HCT116 (cell line): ENCODE measurements around the gene OLFML3. TPM values are rescaled to one million over a fixed set of nuclear protein-coding genes. Genes with fewer than 3 reads are reported as not detected.
A peak's percentile ranks its signal among the peaks of the same experiment; 100 is the strongest.

Experiments used
- ATAC-seq: fragments of 200-7000 bp; cut with Tn5 transposase; 2 replicates; pipeline ENCODE4 v1.9.1; 2020; ENCODE audit warnings: mild to moderate bottlenecking, moderate library complexity
- BruUV-seq: library from RNA; stranded (reverse); fragments of 400-500 nt; replicated peaks from 2 replicates; lab custom pipeline; 2021; lab: Mats Ljungman, UMichigan
- CTCF ChIA-PET: fragments of 300-600 bp; sonication (Branson Sonifier 250); formaldehyde crosslinking; loops from one replicate; lab custom pipeline; 2021; ENCODE audit warnings: antibody characterized with exemption; lab: Charles Lee
- POLR2A ChIA-PET: fragments of 300-600, 350-600 bp; sonication (Branson Sonifier 250); formaldehyde crosslinking; loops from one replicate; lab custom pipeline; 2021; ENCODE audit warnings: antibody characterized with exemption; lab: Charles Lee
- RAD21 ChIA-PET, 2 experiments: fragments of 300-600 bp; sonication (Branson Sonifier 250); formaldehyde crosslinking; loops; one replicate each; lab custom pipeline; 2023; ENCODE audit warnings: low total read pairs in 2 of 2; ENCODE audit not compliant: uncharacterized antibody in 2 of 2, unreplicated experiment in 2 of 2, low non-redundant PET in 1 of 2; lab: Charles Lee
- DNase-seq: peaks from one replicate; pipeline ENCODE4 v3.0.0-alpha.2; 2010; ENCODE audit warnings: low read depth, low spot score
- H2AFZ ChIP-seq: fragments of 200-600 bp; shearing (Covaris generic), sonication (generic); 2 replicates; pipeline ENCODE4 v1.6.1; 2017; ENCODE audit warnings: low read depth, mixed run types, mixed read lengths, antibody characterized with exemption, low read length; ENCODE audit not compliant: poor library complexity, severe bottlenecking
- H3K27ac ChIP-seq: 2 replicates; pipeline ENCODE4 v1.5.1; 2012; ENCODE audit warnings: low read depth, low read length
- H3K27me3 ChIP-seq: fragments of 200-600 bp; sonication (generic); 2 replicates; pipeline ENCODE4 v1.6.1; 2016; ENCODE audit warnings: mixed run types, low read length, mixed read lengths; ENCODE audit not compliant: insufficient read depth
- H3K36me3 ChIP-seq, 2 experiments: fragments of 200-500 bp in 1 of 2; fragments of 200-600 bp in 1 of 2; sonication (Bioruptor generic) in 1 of 2; sonication (generic) in 1 of 2; 2 replicates each; pipeline versions ENCODE4 v1.5.1 to v1.6.1; 2014 to 2016; ENCODE audit warnings: low read length in 2 of 2, inconsistent platforms in 1 of 2, mixed read lengths in 1 of 2, mixed run types in 1 of 2; ENCODE audit not compliant: insufficient read depth in 2 of 2, control insufficient read depth in 1 of 2
- H3K4me1 ChIP-seq, 2 experiments: fragments of 200-600 bp in 1 of 2; sonication (generic) in 1 of 2; 2 replicates each; pipeline versions ENCODE4 v1.5.1 to v1.6.1; 2012 to 2017; ENCODE audit warnings: low read length in 2 of 2, inconsistent platforms in 1 of 2, mild to moderate bottlenecking in 1 of 2, mixed read lengths in 1 of 2, mixed run types in 1 of 2, moderate library complexity in 1 of 2; ENCODE audit not compliant: insufficient read depth in 2 of 2, control insufficient read depth in 1 of 2
- H3K4me2 ChIP-seq: fragments of 200-600 bp; sonication (generic); 2 replicates; pipeline ENCODE4 v1.6.1; 2017; ENCODE audit warnings: mixed run types, low read length, mixed read lengths
- H3K4me3 ChIP-seq, 2 experiments: fragments of 200-600 bp in 1 of 2; sonication (generic) in 1 of 2; replicated peaks in 1 of 2; 2 replicates each; pipeline ENCODE4 v1.5.1; 2011 to 2016; ENCODE audit warnings: low read length in 2 of 2, control low read depth in 1 of 2, low read depth in 1 of 2, mild to moderate bottlenecking in 1 of 2, mixed read lengths in 1 of 2, mixed run types in 1 of 2
- H3K79me2 ChIP-seq: fragments of 200-600 bp; sonication (generic); 2 replicates; pipeline ENCODE4 v1.6.1; 2017; ENCODE audit warnings: mild to moderate bottlenecking, mixed run types, low read length, moderate library complexity, mixed read lengths; ENCODE audit not compliant: insufficient read depth
- H3K9ac ChIP-seq: fragments of 200-600 bp; sonication (generic); 2 replicates; pipeline ENCODE4 v1.6.1; 2016; ENCODE audit warnings: low read length, mixed read lengths
- H3K9me2 ChIP-seq: fragments of 200-600 bp; sonication (generic), shearing (Covaris generic); 2 replicates; pipeline ENCODE4 v1.6.1; 2017; ENCODE audit warnings: mixed run types, mild to moderate bottlenecking, moderate library complexity; ENCODE audit not compliant: insufficient read depth
- H3K9me3 ChIP-seq, 2 experiments: fragments of 200-500 bp in 1 of 2; fragments of 200-600 bp in 1 of 2; sonication (Bioruptor generic) in 1 of 2; sonication (generic) in 1 of 2; 2 replicates each; pipeline ENCODE4 v1.6.1; 2014 to 2017; ENCODE audit warnings: low read length in 2 of 2, mixed read lengths in 2 of 2, inconsistent platforms in 1 of 2, low read depth in 1 of 2, mild to moderate bottlenecking in 1 of 2, mixed run types in 1 of 2, moderate library complexity in 1 of 2; ENCODE audit not compliant: control insufficient read depth in 1 of 2, insufficient read depth in 1 of 2
- H4K20me1 ChIP-seq: fragments of 200-600 bp; sonication (generic), shearing (Covaris generic); 2 replicates; pipeline ENCODE4 v1.6.1; 2017; ENCODE audit warnings: mixed run types, mild to moderate bottlenecking, moderate library complexity; ENCODE audit not compliant: insufficient read depth
- CEBPB ChIP-seq: IDR thresholded peaks from 2 replicates; pipeline ENCODE4 v1.6.1; 2012; ENCODE audit warnings: low read depth
- EGR1 ChIP-seq: IDR thresholded peaks from 2 replicates; pipeline ENCODE4 v1.6.1; 2012; ENCODE audit warnings: low read depth
- ELF1 ChIP-seq: IDR thresholded peaks from 2 replicates; pipeline ENCODE4 v1.6.1; 2012; ENCODE audit warnings: low read depth, borderline replicate concordance
- EZH2 ChIP-seq: fragments of 200-600 bp; sonication (generic); IDR thresholded peaks from 2 replicates; pipeline ENCODE4 v1.6.1; 2017; ENCODE audit warnings: antibody characterized with exemption, mixed run types
- EZH2phosphoT487 ChIP-seq: fragments of 200-600 bp; IDR thresholded peaks from 2 replicates; pipeline ENCODE4 v1.6.1; 2018; ENCODE audit warnings: antibody characterized with exemption, borderline replicate concordance
- FOSL1 ChIP-seq: IDR thresholded peaks from 2 replicates; pipeline ENCODE4 v1.6.1; 2012; ENCODE audit warnings: low read depth
- SIN3A ChIP-seq: IDR thresholded peaks from 2 replicates; pipeline ENCODE4 v1.6.1; 2012; ENCODE audit warnings: low read depth
- SP1 ChIP-seq: IDR thresholded peaks from 2 replicates; pipeline ENCODE4 v1.6.1; 2012; ENCODE audit warnings: low read depth
- SRF ChIP-seq: IDR thresholded peaks from 2 replicates; pipeline ENCODE4 v1.6.1; 2012; ENCODE audit warnings: low read depth
- TCF7L2 ChIP-seq: IDR thresholded peaks from 2 replicates; pipeline ENCODE4 v1.7.0; 2011; ENCODE audit warnings: borderline replicate concordance, inconsistent platforms; ENCODE audit not compliant: insufficient read depth, insufficient read length; ENCODE audit errors: extremely low read depth
- YY1 ChIP-seq: IDR thresholded peaks from 2 replicates; pipeline ENCODE4 v1.6.1; 2011; ENCODE audit warnings: low read length, low read depth, moderate library complexity, mild to moderate bottlenecking; ENCODE audit not compliant: insufficient replicate concordance; ENCODE audit errors: extremely low read depth
- ZNF274 ChIP-seq: fragments of 200-500 bp; sonication (Bioruptor generic); IDR thresholded peaks from 2 replicates; pipeline ENCODE4 v1.6.1; 2014; ENCODE audit warnings: mild to moderate bottlenecking, low read depth, low read length, inconsistent platforms
- intact Hi-C: fragments of 100-400 bp; cut with micrococcal nuclease; formaldehyde crosslinking; loops from 2 replicates; pipeline ENCODE4 v1.10.0; 2022
- total RNA-seq: library from RNA; stranded (reverse); gene quantifications from one replicate; pipeline ENCODE4 v1.2.1, GENCODE V29; 2021; ENCODE audit not compliant: unreplicated experiment
- TF ChIP-seq, protein P1 (sequence below): IDR thresholded peaks from 2 replicates; pipeline ENCODE4 v1.6.1; 2012

OLFML3 gene
- total RNA-seq, 1 experiment from 2014 or later, result 0.25 TPM

DNA sequence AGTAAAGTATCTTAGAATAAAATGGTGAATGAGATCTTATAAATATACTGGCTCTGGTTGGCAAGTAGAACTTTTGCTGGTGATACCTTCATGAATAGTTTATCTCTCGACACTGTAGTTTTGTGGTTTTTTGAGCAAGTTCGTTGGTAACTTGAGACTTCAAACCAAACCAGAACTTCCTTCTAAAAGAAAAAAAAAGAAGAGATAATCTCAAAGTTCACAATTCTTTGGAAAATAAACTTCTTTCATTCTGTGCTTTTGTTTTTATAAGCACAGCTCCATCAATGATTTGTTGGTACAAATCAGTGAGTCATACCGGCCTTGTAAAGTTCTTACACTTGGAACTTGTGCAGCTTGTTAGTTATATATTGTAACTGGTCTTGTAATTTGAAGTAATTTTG, 47.8 kb upstream of the OLFML3 start:
- H3K9me2 ChIP-seq, result no peaks in the 10 kb centered on the region
- no TSS peak for BruUV-seq
- TF ChIP-seq SRF (no peak), EZH2 (no peak), ZNF274 (no peak), YY1 (no peak), SP1 (no peak), FOSL1 (no peak), EGR1 (no peak), SIN3A (no peak), ELF1 (no peak)
- TF ChIP-seq, all 23 proteins: peak for 0
- CTCF ChIA-PET, result no interaction called here
- no peaks in the 10 kb centered on the region for H3K36me3 ChIP-seq
- RAD21 ChIA-PET, result no interaction called here
- POLR2A ChIA-PET, result interaction anchor here (3.5 kb wide), 1 partner anchor 26 kb away, joined by 24 read pairs; the partner anchor contains the start of genes AP4B1 and DCLRE1B
- H3K79me2 ChIP-seq, result peaks cover 66% of the 10 kb centered on the region
- DNase-seq, result no peak
- no peak overlapping the region for H2AFZ ChIP-seq
- H3K4me1 ChIP-seq, result peaks cover 13 to 29% of the 10 kb centered on the region in 2 experiments; a peak in 3 of 4 replicates
- peak overlapping the region; percentile 92; the same call in 1 of the 2 replicates for H3K4me2 ChIP-seq
- H3K4me3 ChIP-seq, result no peak overlapping the region
- H3K27ac ChIP-seq, result no peak overlapping the region
- 0 out of 2 replicates have a peak, but pooled peaks cover 2% of the 10 kb centered on the region for H4K20me1 ChIP-seq
- no peaks in the 10 kb centered on the region for H3K9me3 ChIP-seq
- ATAC-seq, result no peak
- intact Hi-C loops, result no loop called here
- H3K27me3 ChIP-seq, result no peaks in the 10 kb centered on the region
- H3K9ac ChIP-seq, result no peak overlapping the region

DNA sequence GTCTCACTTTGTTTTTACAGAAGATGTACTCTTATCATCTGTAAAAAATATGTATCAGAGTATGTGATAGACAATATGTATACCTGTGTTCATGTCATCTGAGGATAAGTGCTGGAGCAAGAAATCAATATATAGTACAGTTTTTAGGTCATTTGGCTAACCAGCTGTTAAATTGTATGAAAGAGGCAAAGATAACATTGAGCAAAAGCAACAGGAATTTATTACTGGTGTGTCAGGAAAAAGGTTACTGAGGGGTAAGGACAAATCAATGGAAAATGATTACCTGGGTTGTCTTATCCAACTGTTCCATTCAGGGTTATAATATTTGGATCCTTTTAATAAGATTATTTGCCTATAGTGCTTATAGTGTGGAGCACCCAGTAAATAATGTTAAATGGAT, 45.3 kb upstream of the OLFML3 start:
- ChIA-PET CTCF (interaction anchor here (1.1 kb wide), 1 partner anchor 98 kb away, joined by 4 read pairs; no protein-coding TSS in a partner anchor), POLR2A (no interaction called here), RAD21 (no interaction called here)
- H3K4me1 ChIP-seq, result peaks cover 10 to 15% of the 10 kb centered on the region in 2 experiments; a peak in 3 of 4 replicates
- no peak overlapping the region for H3K4me2 ChIP-seq
- ATAC-seq (no peak), DNase-seq (no peak)
- H3K9ac ChIP-seq, result no peak overlapping the region
- H3K79me2 ChIP-seq, result peaks cover 87% of the 10 kb centered on the region
- H3K27ac ChIP-seq, result no peak overlapping the region
- intact Hi-C loops, result no loop called here
- H3K36me3 ChIP-seq, result no peaks in the 10 kb centered on the region
- H3K9me2 ChIP-seq, result no peaks in the 10 kb centered on the region
- H3K4me3 ChIP-seq, result no peak overlapping the region
- H4K20me1 ChIP-seq, result 0 out of 2 replicates have a peak, but pooled peaks cover 2% of the 10 kb centered on the region
- TF ChIP-seq, protein P1, sequence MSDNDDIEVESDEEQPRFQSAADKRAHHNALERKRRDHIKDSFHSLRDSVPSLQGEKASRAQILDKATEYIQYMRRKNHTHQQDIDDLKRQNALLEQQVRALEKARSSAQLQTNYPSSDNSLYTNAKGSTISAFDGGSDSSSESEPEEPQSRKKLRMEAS, result no peak
- TF ChIP-seq ELF1 (no peak), TCF7L2 (no peak), EZH2phosphoT487 (no peak), CEBPB (no peak)
- no peaks in the 10 kb centered on the region for H3K27me3 ChIP-seq
- BruUV-seq, result no TSS peak
- H2AFZ ChIP-seq, result no peak overlapping the region
- no peaks in the 10 kb centered on the region for H3K9me3 ChIP-seq
